ENCODE data around the gene IRF8. TPM values are rescaled to one million over a fixed set of nuclear protein-coding genes. Genes with fewer than 3 reads are reported as not detected.

The IRF8 gene
- total and polyA plus RNA-seq, 2 of the 13 experiments (the other 11 are each of a cell fraction or from before 2014, with no cell fraction given), result not detected

GRCh38 chr16:85908889-85909589 lies 10.1 kb downstream of the IRF8 start:
- in situ Hi-C loops (cut with HindIII; ENCODE audit: extremely low pct_ligation_motif_present, low pct_unique_long_range_greater_than_20kb) (no loop called here), intact Hi-C loops (cut with micrococcal nuclease; ENCODE audit: unreplicated experiment) (no loop called here)
- H3K9ac ChIP-seq (ENCODE audit: insufficient read depth, low read depth, low read length), result no peak overlapping the region
- H3K4me3 ChIP-seq (replicated peaks in 1 of 3; ENCODE audit: insufficient read depth in 1 of 3, low read depth in 2 of 3, low read length in 3 of 3), result no peak overlapping the region
- H3K27me3 ChIP-seq (ENCODE audit: control insufficient read depth in 1 of 2, insufficient read depth in 2 of 2, low read length in 2 of 2), result peaks cover 0 to 35% of the 10 kb centered on the region in 2 experiments; a peak in 4 of 5 replicates
- no peak for FAIRE-seq
- no peak for DNase-seq (ENCODE audit: low spot score)
- no peak overlapping the region for H3K27ac ChIP-seq (ENCODE audit: extremely low read length, insufficient read depth, low read length)
- H4K20me1 ChIP-seq (ENCODE audit: insufficient read depth, low read length), result no peaks in the 10 kb centered on the region
- ChIA-PET POLR2A (no interaction called here), CTCF (ENCODE audit: low intra/inter-chr PET ratio, low total read pairs) (no interaction called here)
- H2AFZ ChIP-seq (ENCODE audit: low read length), result no peak overlapping the region
- no peak for ATAC-seq
- H3K4me2 ChIP-seq (ENCODE audit: low read depth, low read length), result no peak overlapping the region
- WGBS (ENCODE audit: low lambda C conversion rate), result 57% methylated on average over 10 of the region's 10 CpGs
- H3K36me3 ChIP-seq (replicated peaks in 1 of 2; ENCODE audit: control insufficient read depth in 1 of 2, insufficient read depth in 2 of 2, low read length in 2 of 2), result no peaks in the 10 kb centered on the region
- no peaks in the 10 kb centered on the region for H3K4me1 ChIP-seq (ENCODE audit: insufficient read depth, low read length)
- no peaks in the 10 kb centered on the region for H3K79me2 ChIP-seq (ENCODE audit: insufficient read depth, low read length)
- no peaks in the 10 kb centered on the region for H3K9me3 ChIP-seq (ENCODE audit: low read length)
- no TSS peak for BruUV-seq (replicated peaks)
- no peak for TF ChIP-seq SYNCRIP (IDR thresholded peaks at IDR 0.05; ENCODE audit: insufficient read depth, low read depth, low read length)
- TF ChIP-seq RAD21 (CRISPR knock-in tag; IDR thresholded peaks at IDR 0.05), result no peak
- TF ChIP-seq FLYWCH1 (CRISPR knock-in tag; IDR thresholded peaks at IDR 0.05), result no peak
- no peak for TF ChIP-seq SKIL (CRISPR knock-in tag; IDR thresholded peaks at IDR 0.05; ENCODE audit: borderline replicate concordance)
- TF ChIP-seq MAFG (CRISPR knock-in tag; IDR thresholded peaks at IDR 0.05), result no peak
- no peak for TF ChIP-seq SMAD9 (CRISPR knock-in tag; IDR thresholded peaks at IDR 0.05)
- TF ChIP-seq MYNN (CRISPR knock-in tag; IDR thresholded peaks at IDR 0.05; ENCODE audit: low read depth), result no peak
- no peak for TF ChIP-seq ZSCAN20 (CRISPR knock-in tag; IDR thresholded peaks at IDR 0.05; ENCODE audit: borderline replicate concordance)

Data from HepG2 (cell line).